ENCODE results near the gene AKNA. TPM values are rescaled to one million over a fixed set of nuclear protein-coding genes. Genes with fewer than 3 reads are reported as not detected.

AKNA gene
- total RNA-seq, 1 donor from 2014 or later = 14.6 TPM

GRCh38 chr9:114405294-114406034 lies 17.7 kb upstream of the AKNA start:
- TF ChIP-seq CTCF (conservative IDR thresholded peaks at IDR 0.05; ENCODE audit: low read depth, low read length) = peak; percentile 85
- no peak for DNase-seq (ENCODE audit: low read depth)
- H3K4me3 ChIP-seq (ENCODE audit: low read depth, low read length) = no peak overlapping the region

GRCh38 chr9:114404531-114404930 lies 16.7 kb upstream of the AKNA start:
- no peak for DNase-seq (ENCODE audit: low read depth)
- TF ChIP-seq CTCF (conservative IDR thresholded peaks at IDR 0.05; ENCODE audit: low read depth, low read length) = no peak
- H3K4me3 ChIP-seq (ENCODE audit: low read depth, low read length) = no peak overlapping the region

GRCh38 chr9:114403153-114403756 lies 15.5 kb upstream of the AKNA start:
- no peak overlapping the region for H3K4me3 ChIP-seq (ENCODE audit: low read depth, low read length)
- no peak for DNase-seq (ENCODE audit: low read depth)
- no peak for TF ChIP-seq CTCF (conservative IDR thresholded peaks at IDR 0.05; ENCODE audit: low read depth, low read length)

GRCh38 chr9:114401344-114401743 lies 13.6 kb upstream of the AKNA start:
- no peak for TF ChIP-seq CTCF (conservative IDR thresholded peaks at IDR 0.05; ENCODE audit: low read depth, low read length)
- DNase-seq (ENCODE audit: low read depth) = no peak
- no peak overlapping the region for H3K4me3 ChIP-seq (ENCODE audit: low read depth, low read length)

- TF ChIP-seq CTCF (conservative IDR thresholded peaks at IDR 0.05; ENCODE audit: low read depth, low read length) = no peak
- DNase-seq (ENCODE audit: low read depth) = no peak
- H3K4me3 ChIP-seq (ENCODE audit: low read depth, low read length) = no peak overlapping the region
Observed at GRCh38 chr9:114400772-114401171, 13.0 kb upstream of the AKNA start.

- DNase-seq (ENCODE audit: low read depth) = no peak
- no peak overlapping the region for H3K4me3 ChIP-seq (ENCODE audit: low read depth, low read length)
- no peak for TF ChIP-seq CTCF (conservative IDR thresholded peaks at IDR 0.05; ENCODE audit: low read depth, low read length)
Observed at GRCh38 chr9:114400219-114400618, 12.4 kb upstream of the AKNA start.

GRCh38 chr9:114399381-114399780 lies 11.6 kb upstream of the AKNA start:
- TF ChIP-seq CTCF (conservative IDR thresholded peaks at IDR 0.05; ENCODE audit: low read depth, low read length) = no peak
- DNase-seq (ENCODE audit: low read depth) = no peak
- no peak overlapping the region for H3K4me3 ChIP-seq (ENCODE audit: low read depth, low read length)

Measured in epithelial cell of proximal tubule (primary cell).